ENCODE measurements around the gene SH2D3C. TPM values are rescaled to one million over a fixed set of nuclear protein-coding genes. Genes with fewer than 3 reads are reported as not detected.

SH2D3C gene
- total RNA-seq, 4 donors from 2014 or later, result 1.4 to 22.3 (median 4.1) TPM

- H3K9me3 ChIP-seq, result no peaks in the 10 kb centered on the region
- peaks cover 0 to 7% (median 0%) of the 10 kb centered on the region in 4 donors for H3K4me1 ChIP-seq
- no peak for DNase-seq
- no peak overlapping the region for H3K4me3 ChIP-seq
- no peaks in the 10 kb centered on the region for H3K27me3 ChIP-seq
- no peak for TF ChIP-seq POLR2A (IDR thresholded peaks at IDR 0.05)
- TF ChIP-seq, protein P1, sequence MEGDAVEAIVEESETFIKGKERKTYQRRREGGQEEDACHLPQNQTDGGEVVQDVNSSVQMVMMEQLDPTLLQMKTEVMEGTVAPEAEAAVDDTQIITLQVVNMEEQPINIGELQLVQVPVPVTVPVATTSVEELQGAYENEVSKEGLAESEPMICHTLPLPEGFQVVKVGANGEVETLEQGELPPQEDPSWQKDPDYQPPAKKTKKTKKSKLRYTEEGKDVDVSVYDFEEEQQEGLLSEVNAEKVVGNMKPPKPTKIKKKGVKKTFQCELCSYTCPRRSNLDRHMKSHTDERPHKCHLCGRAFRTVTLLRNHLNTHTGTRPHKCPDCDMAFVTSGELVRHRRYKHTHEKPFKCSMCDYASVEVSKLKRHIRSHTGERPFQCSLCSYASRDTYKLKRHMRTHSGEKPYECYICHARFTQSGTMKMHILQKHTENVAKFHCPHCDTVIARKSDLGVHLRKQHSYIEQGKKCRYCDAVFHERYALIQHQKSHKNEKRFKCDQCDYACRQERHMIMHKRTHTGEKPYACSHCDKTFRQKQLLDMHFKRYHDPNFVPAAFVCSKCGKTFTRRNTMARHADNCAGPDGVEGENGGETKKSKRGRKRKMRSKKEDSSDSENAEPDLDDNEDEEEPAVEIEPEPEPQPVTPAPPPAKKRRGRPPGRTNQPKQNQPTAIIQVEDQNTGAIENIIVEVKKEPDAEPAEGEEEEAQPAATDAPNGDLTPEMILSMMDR (IDR thresholded peaks at IDR 0.05), result no peak
- H3K36me3 ChIP-seq, result no peaks in the 10 kb centered on the region
- no peak overlapping the region for H3K27ac ChIP-seq
Measured at GRCh38 chr9:127723013-127723412, 55.5 kb downstream of the SH2D3C start.

GRCh38 chr9:127722055-127722745, 56.3 kb downstream of the SH2D3C start:
- no peaks in the 10 kb centered on the region for H3K36me3 ChIP-seq
- peaks cover 0 to 7% (median 0%) of the 10 kb centered on the region in 4 donors for H3K4me1 ChIP-seq
- no peak overlapping the region for H3K27ac ChIP-seq
- H3K9me3 ChIP-seq, result no peaks in the 10 kb centered on the region
- TF ChIP-seq, protein P1 (IDR thresholded peaks at IDR 0.05), result no peak
- no peak for TF ChIP-seq POLR2A (IDR thresholded peaks at IDR 0.05)
- H3K27me3 ChIP-seq, result no peaks in the 10 kb centered on the region
- no peak overlapping the region for H3K4me3 ChIP-seq
- DNase-seq, result no peak

DNA sequence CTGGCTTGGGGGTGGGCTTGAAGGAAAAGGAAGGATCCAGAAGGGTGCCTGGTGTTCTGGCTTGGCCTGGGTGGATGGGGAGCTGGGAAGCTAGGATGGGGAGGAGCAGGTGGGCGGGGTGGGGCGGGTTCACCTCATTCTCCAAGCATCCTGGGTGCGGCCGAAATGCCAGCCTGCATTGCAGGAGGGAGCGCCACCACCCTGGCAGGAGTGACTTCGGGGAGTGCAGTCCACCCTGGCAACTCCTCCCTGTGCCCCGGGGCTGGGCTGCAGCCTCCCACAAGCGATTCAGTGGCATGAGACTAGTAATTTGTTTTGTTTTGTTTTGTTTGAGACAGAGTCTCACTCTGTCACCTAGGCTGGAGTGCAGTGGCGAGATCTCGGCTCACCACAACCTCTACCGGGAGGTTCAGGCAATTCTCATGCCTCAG, 57.1 kb downstream of the SH2D3C start:
- DNase-seq, result no peak
- Histone ChIP-seq H3K4me3 (no peak overlapping the region), H3K36me3 (no peaks in the 10 kb centered on the region), H3K27me3 (no peaks in the 10 kb centered on the region), H3K4me1 (peaks cover 0 to 7% (median 0%) of the 10 kb centered on the region in 4 donors), H3K9me3 (no peaks in the 10 kb centered on the region), H3K27ac (no peak overlapping the region)
- TF ChIP-seq, protein P1 (IDR thresholded peaks at IDR 0.05), result no peak
- TF ChIP-seq POLR2A (IDR thresholded peaks at IDR 0.05), result no peak

GRCh38 chr9:127720865-127721227, 57.6 kb downstream of the SH2D3C start:
- Histone ChIP-seq H3K36me3 (no peaks in the 10 kb centered on the region), H3K27me3 (no peaks in the 10 kb centered on the region), H3K27ac (no peak overlapping the region), H3K9me3 (no peaks in the 10 kb centered on the region), H3K4me3 (no peak overlapping the region), H3K4me1 (peaks cover 0 to 7% (median 4%) of the 10 kb centered on the region in 4 donors)
- TF ChIP-seq, protein P1 (IDR thresholded peaks at IDR 0.05), result no peak
- TF ChIP-seq POLR2A (IDR thresholded peaks at IDR 0.05), result no peak
- no peak for DNase-seq

GRCh38 chr9:127720031-127720864, 58.2 kb downstream of the SH2D3C start:
- TF ChIP-seq, protein P1 (IDR thresholded peaks at IDR 0.05), result no peak

More at GRCh38 chr9:127720031-127720864, 58.2 kb downstream of the SH2D3C start:
- Histone ChIP-seq H3K4me1 (peaks cover 0 to 7% (median 4%) of the 10 kb centered on the region in 4 donors), H3K27ac (no peak overlapping the region), H3K27me3 (no peaks in the 10 kb centered on the region), H3K9me3 (no peaks in the 10 kb centered on the region), H3K36me3 (no peaks in the 10 kb centered on the region), H3K4me3 (no peak overlapping the region)
- no peak for DNase-seq

All from Peyer's patch (tissue), 4 donors.